ENCODE data around the gene GDF7. TPM values are rescaled to one million over a fixed set of nuclear protein-coding genes. Genes with fewer than 3 reads are reported as not detected.

GDF7 gene
- total and polyA plus RNA-seq, 2 of the 4 experiments (the other 2 are of a cell fraction): under 0.01 to 0.02 TPM

GRCh38 chr2:20697322-20697934 is 30.5 kb downstream of the GDF7 start:
- ATAC-seq (ENCODE audit: low read depth): no peak
- no peak overlapping the region for H2AFZ ChIP-seq (replicated peaks; ENCODE audit: low read length, poor library complexity)
- no peak overlapping the region for H3K23ac ChIP-seq (ENCODE audit: low read depth, low read length)
- in situ Hi-C loops (cut with MboI; ENCODE audit: low sequenced_read_pairs) (no loop called here), dilution Hi-C loops (cut with HindIII; ENCODE audit: low sequenced_read_pairs, unreplicated experiment) (loop anchor here (25.0 kb wide), 1 partner anchor 240 kb away; no protein-coding TSS in a partner anchor), intact Hi-C loops (cut with micrococcal nuclease) (no loop called here)
- H2AK9ac ChIP-seq (replicated peaks; ENCODE audit: low read depth, low read length, poor library complexity): no peak overlapping the region
- H3K18ac ChIP-seq (ENCODE audit: low read depth, low read length): no peak overlapping the region
- no peak overlapping the region for H3K4ac ChIP-seq (ENCODE audit: low read depth, low read length)
- CTCF ChIA-PET: no interaction called here
- POLR2A ChIA-PET (ENCODE audit: unreplicated experiment): no interaction called here
- H3K27ac ChIP-seq (ENCODE audit: insufficient read depth, low read length): no peak overlapping the region
- no peak overlapping the region for H3K4me2 ChIP-seq (ENCODE audit: low read depth, low read length)
- H3K9me3 ChIP-seq (ENCODE audit: control insufficient read depth, insufficient read depth, low read length): no peaks in the 10 kb centered on the region
- no peaks in the 10 kb centered on the region for H3K27me3 ChIP-seq (ENCODE audit: control insufficient read depth, insufficient read depth, low read length)
- H2BK20ac ChIP-seq (ENCODE audit: low read depth, low read length): no peak overlapping the region
- 0 out of 2 replicates have a peak, but pooled peaks cover 3% of the 10 kb centered on the region for H3K9me1 ChIP-seq (ENCODE audit: insufficient read depth, low read length)
- H3K79me1 ChIP-seq (ENCODE audit: low read depth in 1 of 2, low read length in 2 of 2): 0 out of 4 replicates have a peak, but pooled peaks cover 0 to 3% of the 10 kb centered on the region in 2 experiments
- WGBS, 2 experiments (ENCODE audit: extremely low coverage in 2 of 2, insufficient read length in 1 of 2): no CpG with 5 or more reads among the region's 2 CpGs
- TF ChIP-seq FOS (IDR thresholded peaks at IDR 0.05; ENCODE audit: low read depth, low read length): no peak
- no peak for TF ChIP-seq POLR2A (IDR thresholded peaks at IDR 0.05; ENCODE audit: low read depth, low read length)
- no peak for TF ChIP-seq MAFK (IDR thresholded peaks at IDR 0.05; ENCODE audit: low read depth, low read length)
- TF ChIP-seq CHD1 (IDR thresholded peaks at IDR 0.05; ENCODE audit: low read depth, low read length): no peak
- TF ChIP-seq USF2 (IDR thresholded peaks at IDR 0.05; ENCODE audit: low read depth, low read length): no peak
- no peak for TF ChIP-seq NFE2L2 (IDR thresholded peaks at IDR 0.05; ENCODE audit: low read depth, low read length)
- TF ChIP-seq BHLHE40 (IDR thresholded peaks at IDR 0.05; ENCODE audit: low read depth, low read length): no peak
- no peak overlapping the region for H3K56ac ChIP-seq (ENCODE audit: extremely low read depth, insufficient read depth, low read length)
- no peak overlapping the region for H2BK5ac ChIP-seq (ENCODE audit: low read depth, low read length, poor library complexity, severe bottlenecking)
- H3K14ac ChIP-seq (replicated peaks; ENCODE audit: low read depth, low read length): no peak overlapping the region
- no peak overlapping the region for H2BK120ac ChIP-seq (ENCODE audit: low read depth, low read length)
- DNase-seq: no peak
- H2AK5ac ChIP-seq (ENCODE audit: low read depth, low read length): no peak overlapping the region
- no TSS peak for BruUV-seq (replicated peaks)
- peaks cover 3% of the 10 kb centered on the region; the same call in 1 of the 2 replicates for H3K36me3 ChIP-seq (ENCODE audit: control insufficient read depth, insufficient read depth, low read length)
- no peak overlapping the region for H4K91ac ChIP-seq (ENCODE audit: insufficient read depth, low read depth, low read length)
- H4K5ac ChIP-seq (ENCODE audit: low read depth, low read length): no peak overlapping the region
- peaks cover 4% of the 10 kb centered on the region; the same call in 1 of the 2 replicates for H3K4me1 ChIP-seq (ENCODE audit: control insufficient read depth, insufficient read depth, low read length)
- no peaks in the 10 kb centered on the region for H4K20me1 ChIP-seq (ENCODE audit: insufficient read depth, low read length)
- H2BK15ac ChIP-seq (ENCODE audit: low read depth, low read length): no peak overlapping the region
- no peak overlapping the region for H3K4me3 ChIP-seq (ENCODE audit: insufficient read depth, low read depth, low read length)
- no peak overlapping the region for H3K9ac ChIP-seq (ENCODE audit: low read depth, low read length)
- H4K8ac ChIP-seq (ENCODE audit: low read depth in 2 of 2, low read length in 2 of 2): no peak overlapping the region

Data from IMR-90 (cell line).